ENCODE measurements around the gene PDE6C.

GRCh38 chr10:93567277-93568104 is 44.8 kb upstream of the PDE6C start:
- TF ChIP-seq CTCF (IDR thresholded peaks at IDR 0.05; ENCODE audit: insufficient read depth, low read depth, low read length) (no peak), EZH2 (IDR thresholded peaks at IDR 0.05; ENCODE audit: insufficient read depth, low read length) (peak; percentile 35)
